C4-2B (cell line): ENCODE results near the gene RSPH9.
A peak's percentile ranks its signal among the peaks of the same experiment; 100 is the strongest.

Experiments used
- H3K27ac ChIP-seq: fragments of 450-650 bp; 2 replicates; pipeline ENCODE4 v1.5.1; 2017
- ZFX ChIP-seq: fragments of 450-650 bp; IDR thresholded peaks from 2 replicates; pipeline ENCODE4 v1.6.1; 2017
- TF ChIP-seq, protein P1 (sequence below): fragments of 450-650 bp; conservative IDR thresholded peaks from 2 replicates; pipeline ENCODE4 v1.5.1; 2017; ENCODE audit warnings: mild to moderate bottlenecking

Gene RSPH9

GRCh38 chr6:43695967-43696291, 51.1 kb downstream of the RSPH9 start:
- H3K27ac ChIP-seq, result no peak overlapping the region
- TF ChIP-seq, protein P1, sequence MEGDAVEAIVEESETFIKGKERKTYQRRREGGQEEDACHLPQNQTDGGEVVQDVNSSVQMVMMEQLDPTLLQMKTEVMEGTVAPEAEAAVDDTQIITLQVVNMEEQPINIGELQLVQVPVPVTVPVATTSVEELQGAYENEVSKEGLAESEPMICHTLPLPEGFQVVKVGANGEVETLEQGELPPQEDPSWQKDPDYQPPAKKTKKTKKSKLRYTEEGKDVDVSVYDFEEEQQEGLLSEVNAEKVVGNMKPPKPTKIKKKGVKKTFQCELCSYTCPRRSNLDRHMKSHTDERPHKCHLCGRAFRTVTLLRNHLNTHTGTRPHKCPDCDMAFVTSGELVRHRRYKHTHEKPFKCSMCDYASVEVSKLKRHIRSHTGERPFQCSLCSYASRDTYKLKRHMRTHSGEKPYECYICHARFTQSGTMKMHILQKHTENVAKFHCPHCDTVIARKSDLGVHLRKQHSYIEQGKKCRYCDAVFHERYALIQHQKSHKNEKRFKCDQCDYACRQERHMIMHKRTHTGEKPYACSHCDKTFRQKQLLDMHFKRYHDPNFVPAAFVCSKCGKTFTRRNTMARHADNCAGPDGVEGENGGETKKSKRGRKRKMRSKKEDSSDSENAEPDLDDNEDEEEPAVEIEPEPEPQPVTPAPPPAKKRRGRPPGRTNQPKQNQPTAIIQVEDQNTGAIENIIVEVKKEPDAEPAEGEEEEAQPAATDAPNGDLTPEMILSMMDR, result no peak
- no peak for TF ChIP-seq ZFX

- no peak overlapping the region for H3K27ac ChIP-seq
- TF ChIP-seq, protein P1, result no peak
- no peak for TF ChIP-seq ZFX
Observed at GRCh38 chr6:43697421-43697820, 52.6 kb downstream of the RSPH9 start.

DNA sequence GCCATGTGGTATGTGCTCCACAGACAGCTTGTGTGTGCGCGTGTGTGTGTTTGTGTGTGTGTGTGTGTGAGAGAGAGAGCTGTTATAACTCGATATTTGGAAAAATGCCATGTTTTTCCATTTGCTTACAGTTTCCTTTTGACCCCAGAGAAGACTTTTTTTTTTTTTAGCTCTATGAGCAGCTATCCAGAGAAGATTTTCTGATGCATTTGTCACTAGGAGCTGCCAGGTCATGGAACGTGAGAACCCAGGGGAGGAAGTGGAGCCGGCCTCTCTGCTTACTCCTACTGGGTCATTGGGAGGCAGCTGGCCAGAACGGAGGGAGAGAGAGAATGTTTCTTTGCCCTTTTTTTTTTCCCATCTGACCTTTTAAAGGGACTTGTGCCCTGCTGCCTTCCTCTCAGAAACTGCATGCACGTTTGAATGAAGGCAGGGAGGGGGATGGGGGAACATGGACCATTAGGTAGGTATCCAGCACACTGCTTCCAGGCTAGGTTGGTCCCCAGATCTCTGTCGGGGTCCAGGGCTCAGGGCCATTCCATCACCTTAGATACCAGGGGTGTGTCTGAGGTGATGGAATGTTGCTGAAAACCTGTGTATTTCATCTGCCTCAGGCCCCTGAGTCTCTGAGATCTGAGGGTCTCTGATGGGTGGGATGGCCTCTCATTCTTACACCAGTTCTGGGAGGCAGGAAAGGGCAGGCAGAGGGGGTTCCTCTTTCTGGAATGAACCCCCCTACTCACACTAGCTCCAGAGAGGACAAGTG, 53.9 kb downstream of the RSPH9 start:
- no peak for TF ChIP-seq ZFX
- TF ChIP-seq, protein P1, result no peak
- H3K27ac ChIP-seq, result peak overlapping the region; percentile 88

DNA sequence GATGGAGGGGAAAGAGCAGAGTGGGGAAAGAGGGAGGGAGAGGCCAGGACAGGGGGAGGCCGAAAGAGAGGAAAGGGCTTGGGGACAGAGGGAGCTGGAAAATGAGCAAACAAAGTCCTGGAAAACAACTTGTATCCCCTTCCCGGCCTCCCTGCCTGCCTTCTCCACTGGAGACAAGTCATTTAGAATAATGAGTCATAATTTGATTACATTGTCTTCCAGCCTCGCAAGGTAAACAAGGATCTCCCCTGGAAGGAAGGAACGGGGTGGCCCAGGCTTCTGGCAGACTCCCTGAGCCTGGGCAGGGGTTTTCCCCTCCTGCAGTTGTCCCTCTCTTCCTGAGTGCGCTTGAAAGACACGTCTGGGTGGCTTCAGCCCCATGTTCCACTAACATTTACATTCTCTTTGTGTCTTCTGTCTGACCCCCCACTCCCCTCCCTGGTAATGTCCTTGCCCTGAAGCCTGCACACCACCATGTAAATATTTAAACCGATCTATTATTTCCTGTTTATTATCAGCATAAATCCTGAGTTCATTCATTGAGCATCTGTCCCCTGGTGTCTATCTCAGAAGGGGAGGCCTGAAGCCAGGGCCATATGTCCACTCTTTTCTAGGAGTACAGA, 54.8 kb downstream of the RSPH9 start:
- peak overlapping the region; percentile 88 for H3K27ac ChIP-seq
- TF ChIP-seq, protein P1, result no peak
- TF ChIP-seq ZFX, result 0 out of 2 replicates have a peak, but pooled peaks have one; percentile 19

DNA sequence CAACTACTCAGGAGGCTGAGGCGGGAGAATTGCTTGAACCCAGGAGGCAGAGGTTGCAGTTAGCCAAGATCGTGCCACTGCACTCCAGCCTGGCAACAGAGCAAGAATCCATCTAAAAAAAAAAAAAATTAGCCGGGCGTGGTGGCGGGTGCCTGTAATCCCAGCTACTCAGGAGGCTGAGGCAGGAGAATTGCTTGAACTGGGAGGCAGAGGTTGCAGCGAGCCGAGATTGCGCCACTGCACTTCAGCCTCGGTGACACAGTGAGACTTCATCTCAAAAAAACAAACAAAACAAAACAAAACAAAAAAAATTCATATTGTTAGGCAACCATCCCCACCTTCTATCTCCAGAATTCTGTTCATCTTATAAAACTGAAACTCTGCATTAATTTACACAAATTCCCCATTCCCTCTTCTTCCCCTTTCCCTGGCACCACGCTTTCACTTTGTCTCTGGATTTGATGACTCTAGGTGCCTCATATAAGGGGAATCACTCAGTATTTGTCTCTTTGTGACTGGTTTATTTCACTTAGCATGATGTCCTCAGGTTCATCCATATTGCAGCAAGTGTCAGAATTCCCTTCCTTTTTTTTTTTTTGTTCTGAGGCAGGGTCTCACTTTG, 56.2 kb downstream of the RSPH9 start:
- H3K27ac ChIP-seq, result peak overlapping the region; percentile 88

DNA sequence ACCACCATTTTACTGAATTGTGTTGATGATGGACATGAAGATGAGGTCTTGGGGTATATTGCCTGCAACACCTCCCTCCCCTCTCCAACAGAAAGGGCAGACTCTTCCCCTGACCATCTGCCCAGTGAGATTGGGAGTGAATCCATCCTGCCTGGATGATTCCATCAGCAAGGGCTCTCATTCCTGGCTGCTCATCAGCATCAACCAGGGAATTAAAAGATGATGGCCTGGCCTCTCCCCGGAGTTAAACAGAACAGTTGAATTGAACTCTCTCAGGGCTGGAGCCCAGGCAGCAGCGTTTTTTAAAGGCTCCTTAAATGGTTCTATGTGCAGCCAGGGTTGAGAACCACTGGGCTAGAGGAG, 57.3 kb downstream of the RSPH9 start:
- H3K27ac ChIP-seq, result peak overlapping the region; percentile 13
- no peak for TF ChIP-seq ZFX
- TF ChIP-seq, protein P1, result no peak

DNA sequence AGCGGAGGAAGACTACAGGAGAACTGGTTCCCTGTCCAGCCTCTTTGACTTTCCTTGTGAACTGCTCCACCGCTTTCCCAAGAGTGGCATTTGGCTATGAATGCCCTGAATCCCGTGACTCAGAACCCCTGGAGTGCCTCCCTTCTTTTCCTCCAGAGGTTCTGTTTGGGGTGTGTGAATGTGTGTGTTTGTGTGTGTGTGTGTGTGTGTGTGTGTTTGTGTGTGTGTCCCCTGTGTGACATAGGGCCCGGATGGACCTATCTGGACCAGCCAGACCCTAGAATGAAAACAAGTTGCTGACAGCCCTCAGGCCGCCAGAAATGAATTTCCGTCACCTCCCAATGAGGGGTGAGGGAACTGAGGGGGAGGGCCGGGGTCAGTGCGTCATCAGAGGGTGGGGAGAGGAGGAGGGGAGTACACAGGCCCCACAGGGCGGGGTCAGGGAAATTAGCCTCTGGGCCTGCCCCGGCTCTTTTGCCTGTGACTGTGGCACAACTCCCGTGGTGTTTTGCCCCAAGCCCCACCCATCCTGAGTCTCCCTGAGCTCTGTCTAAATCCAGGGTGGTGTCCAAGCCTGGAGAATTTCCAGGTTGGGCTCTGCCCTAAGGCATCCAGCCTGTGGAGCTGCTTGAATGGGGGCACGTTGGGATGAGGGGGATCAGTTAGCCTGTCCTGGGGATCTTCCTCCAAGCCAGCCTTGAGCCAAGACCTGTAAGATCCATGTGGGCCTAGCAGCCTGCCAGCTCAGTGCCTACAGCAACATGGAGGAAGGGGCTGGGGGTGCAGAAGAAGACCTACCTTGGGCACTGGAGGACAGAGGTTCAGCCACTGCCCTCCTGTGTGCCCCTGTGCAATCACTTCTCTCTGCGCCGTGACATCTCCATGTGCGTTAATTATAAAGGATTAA, 58.0 kb downstream of the RSPH9 start:
- TF ChIP-seq ZFX, result no peak
- TF ChIP-seq, protein P1, result no peak
- H3K27ac ChIP-seq, result peak overlapping the region; percentile 13
